ENCODE measurements around the gene JDP2. TPM values are rescaled to one million over a fixed set of nuclear protein-coding genes. Genes with fewer than 3 reads are reported as not detected.

The JDP2 gene
- polyA plus RNA-seq, 1 experiment, result 83.8 TPM

DNA sequence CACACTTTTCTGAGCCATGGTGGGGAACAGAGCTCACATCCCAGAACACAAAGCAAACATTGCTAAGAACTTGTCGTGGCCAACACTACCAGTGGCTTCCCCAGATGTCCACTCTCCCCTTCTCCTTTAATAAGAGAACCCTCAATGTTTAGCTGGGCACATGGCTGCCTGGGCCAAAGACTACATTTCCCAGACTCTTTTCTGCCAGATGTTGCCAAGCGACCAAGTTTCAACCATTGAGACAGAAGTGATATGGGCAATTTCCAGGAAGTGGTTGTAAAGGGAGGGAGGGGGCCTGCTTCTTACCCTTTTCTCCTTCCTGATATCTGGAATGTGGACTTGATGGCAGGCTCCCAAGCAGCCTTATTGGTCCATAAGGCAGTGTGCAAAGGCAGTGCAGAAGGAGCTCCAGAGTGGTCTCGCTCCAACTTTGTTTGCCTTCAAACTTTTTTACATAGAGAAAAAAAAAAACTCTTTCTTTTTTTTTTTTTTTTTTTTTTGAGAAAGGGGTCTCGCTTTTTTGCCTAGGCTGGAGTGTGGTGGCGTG is 24.9 kb upstream of the JDP2 start:
- no peak overlapping the region for H3K4me3 ChIP-seq (ENCODE audit: low read depth, low read length)
- H3K36me3 ChIP-seq (ENCODE audit: control insufficient read depth, insufficient read depth, low read length), result no peaks in the 10 kb centered on the region
- POLR2A ChIA-PET, result no interaction called here
- peaks cover 4% of the 10 kb centered on the region for H3K27me3 ChIP-seq (ENCODE audit: control insufficient read depth, insufficient read depth, low read length)
- CTCF ChIA-PET, result no interaction called here
- no peak for DNase-seq (ENCODE audit: low read depth)
- no peak for TF ChIP-seq CTCF (IDR thresholded peaks at IDR 0.05; ENCODE audit: insufficient read depth, low read depth, low read length)

DNA sequence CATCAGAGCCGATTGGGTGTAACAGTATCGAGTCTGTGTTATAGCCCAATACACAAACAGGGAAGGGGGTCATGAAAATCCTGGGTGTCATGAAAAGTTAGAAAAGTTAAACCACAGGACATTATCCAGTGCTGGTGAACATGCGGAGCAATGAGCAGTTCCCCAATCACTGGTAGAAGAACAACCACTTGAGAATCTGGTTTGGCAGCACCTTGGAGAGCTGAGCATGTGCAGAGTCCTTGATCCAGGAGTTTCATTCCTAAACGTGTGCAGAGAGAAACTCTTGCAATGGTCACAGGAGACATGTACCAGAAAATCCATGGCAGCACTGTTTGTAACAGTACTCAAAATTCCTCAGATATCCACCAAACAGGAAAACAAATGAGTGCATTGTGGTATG is 23.0 kb upstream of the JDP2 start:
- H3K36me3 ChIP-seq (ENCODE audit: control insufficient read depth, insufficient read depth, low read length), result no peaks in the 10 kb centered on the region
- no peak for DNase-seq (ENCODE audit: low read depth)
- ChIA-PET POLR2A (no interaction called here), CTCF (no interaction called here)
- no peak overlapping the region for H3K4me3 ChIP-seq (ENCODE audit: low read depth, low read length)
- peaks cover 4% of the 10 kb centered on the region for H3K27me3 ChIP-seq (ENCODE audit: control insufficient read depth, insufficient read depth, low read length)
- TF ChIP-seq CTCF (IDR thresholded peaks at IDR 0.05; ENCODE audit: insufficient read depth, low read depth, low read length), result no peak

DNA sequence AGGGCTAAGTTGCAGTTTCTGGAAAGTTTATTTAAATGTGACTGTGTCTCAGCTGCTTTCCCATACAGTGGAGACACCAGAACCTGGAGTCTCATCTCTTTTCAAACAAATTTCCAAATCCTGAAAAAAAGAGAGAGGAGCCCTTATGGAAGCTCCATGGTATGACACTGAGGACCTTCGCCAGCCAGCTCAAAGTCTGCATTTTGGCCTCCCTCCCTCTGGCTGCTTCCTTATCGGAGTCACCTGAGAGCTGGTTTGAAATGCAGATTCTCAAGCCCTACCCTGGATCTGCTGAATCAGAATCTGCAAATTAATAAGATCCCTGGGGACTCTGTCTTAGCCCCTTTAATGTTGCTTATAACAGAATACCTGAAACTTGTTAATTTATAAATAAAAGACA is 21.7 kb upstream of the JDP2 start:
- CTCF ChIA-PET, result interaction anchor here (1.1 kb wide), 1 partner anchor 12 kb away, joined by 4 read pairs; no protein-coding TSS in a partner anchor
- Histone ChIP-seq H3K4me3 (ENCODE audit: low read depth, low read length) (no peak overlapping the region), H3K27me3 (ENCODE audit: control insufficient read depth, insufficient read depth, low read length) (peaks cover 4% of the 10 kb centered on the region), H3K36me3 (ENCODE audit: control insufficient read depth, insufficient read depth, low read length) (no peaks in the 10 kb centered on the region)
- no peak for DNase-seq (ENCODE audit: low read depth)
- POLR2A ChIA-PET, result no interaction called here
- no peak for TF ChIP-seq CTCF (IDR thresholded peaks at IDR 0.05; ENCODE audit: insufficient read depth, low read depth, low read length)

GRCh38 chr14:75406856-75407255 is 21.0 kb upstream of the JDP2 start:
- Histone ChIP-seq H3K4me3 (ENCODE audit: low read depth, low read length) (no peak overlapping the region), H3K27me3 (ENCODE audit: control insufficient read depth, insufficient read depth, low read length) (peaks cover 5% of the 10 kb centered on the region), H3K36me3 (ENCODE audit: control insufficient read depth, insufficient read depth, low read length) (no peaks in the 10 kb centered on the region)
- CTCF ChIA-PET, result interaction anchor here (1.1 kb wide), 1 partner anchor 11 kb away, joined by 4 read pairs; no protein-coding TSS in a partner anchor
- POLR2A ChIA-PET, result no interaction called here
- no peak for DNase-seq (ENCODE audit: low read depth)
- no peak for TF ChIP-seq CTCF (IDR thresholded peaks at IDR 0.05; ENCODE audit: insufficient read depth, low read depth, low read length)

- DNase-seq (ENCODE audit: low read depth), result no peak
- no peak for TF ChIP-seq CTCF (IDR thresholded peaks at IDR 0.05; ENCODE audit: insufficient read depth, low read depth, low read length)
- no peak overlapping the region for H3K4me3 ChIP-seq (ENCODE audit: low read depth, low read length)
- ChIA-PET POLR2A (interaction anchor here (0.8 kb wide), 1 partner anchor 44 kb away, joined by 3 read pairs; no protein-coding TSS in a partner anchor), CTCF (interaction anchor here (0.6 to 0.8 kb wide), 2 partner anchors 20 to 23 kb away, joined by 3 read pairs; no protein-coding TSS in a partner anchor)
- H3K27me3 ChIP-seq (ENCODE audit: control insufficient read depth, insufficient read depth, low read length), result peaks cover 5% of the 10 kb centered on the region; the same call in 1 of the 2 replicates
- H3K36me3 ChIP-seq (ENCODE audit: control insufficient read depth, insufficient read depth, low read length), result no peaks in the 10 kb centered on the region
These were observed 18.3 kb upstream of the JDP2 start for GRCh38 chr14:75409316-75410205.
